Adrenal gland (tissue), 12 donors: ENCODE results near the gene FCGR3B. TPM values are rescaled to one million over a fixed set of nuclear protein-coding genes. Genes with fewer than 3 reads are reported as not detected.
"Not testable (repeated sequence)": the region's sequence is repeated elsewhere in the genome, so short reads cannot be mapped to it uniquely, and the experiment has no call there.

Experiments
- DNase-seq, 7 donors: peaks; one replicate each; pipeline ENCODE4 v3.0.0-alpha.2; 2019 to 2020
- H3K27ac ChIP-seq, 5 donors: fragments of 200-600 bp; sonication (generic) in 4 of 5; 1 replicate in 3 of 5; 2 replicates in 2 of 5; pipeline versions ENCODE4 v1.5.1 to v1.8.0; 2016 to 2020; ENCODE audit warnings: mild to moderate bottlenecking in 1 of 5
- H3K27me3 ChIP-seq: fragments of 200-600 bp; 2 replicates; pipeline ENCODE4 v1.8.0; 2021
- H3K36me3 ChIP-seq, 2 donors: fragments of 200-600 bp; replicated peaks in 1 of 2; 1 replicate in 1 of 2; 2 replicates in 1 of 2; pipeline versions ENCODE4 v1.5.1 to v1.8.0; 2018 to 2022
- H3K4me1 ChIP-seq, 2 donors: fragments of 200-600 bp; replicated peaks in 1 of 2; 1 replicate in 1 of 2; 2 replicates in 1 of 2; pipeline versions ENCODE4 v1.5.1 to v1.8.0; 2018 to 2021
- H3K4me3 ChIP-seq, 4 donors: fragments of 200-600 bp; sonication (generic) in 3 of 4; one replicate each; pipeline ENCODE4 v1.5.1; 2016 to 2018
- H3K9me3 ChIP-seq, 3 donors: fragments of 200-600 bp; sonication (generic) in 1 of 3; replicated peaks in 1 of 3; 1 replicate in 2 of 3; 2 replicates in 1 of 3; pipeline versions ENCODE4 v1.5.1 to v1.8.0; 2016 to 2021
- CTCF ChIP-seq, 6 experiments: fragments of 450-650 bp in 4 of 6; fragments of 200-600 bp in 2 of 6; sonication (generic) in 1 of 6; IDR thresholded peaks; 1 replicate in 5 of 6; 2 replicates in 1 of 6; pipeline versions ENCODE4 v1.5.1 to v1.8.0; 2016 to 2021; ENCODE audit warnings: antibody characterized with exemption in 6 of 6, mild to moderate bottlenecking in 2 of 6, moderate library complexity in 1 of 6
- WGBS, 4 donors: extraction: QIAGEN DNeasy Blood & Tissue Kit in 2 of 4; methylation state at CpG; one replicate each; pipeline versions ENCODE4 v1.1.5 to v1.1.7; 2013 to 2017; 5-methylcytosine and 5-hydroxymethylcytosine counted together
- intact Hi-C, 2 donors: fragments of 100-400 bp; cut with DNase I; formaldehyde crosslinking; loops; one replicate each; pipeline versions ENCODE4 v1.14.1 to v1.15.0; 2022 to 2023
- polyA plus RNA-seq, 3 donors: library from polyadenylated mRNA; stranded (reverse); fragments of 200-250 nt in 2 of 3; fragments of 350-450 nt in 1 of 3; fragmentation: Illumina TruSeq in 1 of 3; extraction: RNeasy Lipid Tissue Mini Kit (QIAGEN cat#74804) in 1 of 3; gene quantifications; one replicate each; pipeline ENCODE4 v1.2.3, GENCODE V29; 2013 to 2014
- total RNA-seq, 9 donors: library from RNA; depleted of rRNA in 4 of 9; stranded (reverse); fragments of >200 nt in 4 of 9; fragments of 120-200 nt in 1 of 9; fragmentation: NEBNext Ultra II Directional in 1 of 9; extraction: Animal tissue kit (Norgen Biotek cat#: 25700) in 1 of 9; gene quantifications; one replicate each; pipeline versions ENCODE4 v1.1.0 to v1.2.4, GENCODE V29; 2013 to 2023
- donor health status: healthy with polysubstance abuse.
- donor health status: Bipolar disorder and iron deficiency.
- donor health status: DM: yes; HTN: yes; CAD: no.
- donor health status: DM: no; HTN: no; CAD: no.
- donor health status: DM: no; HTN: no; CAD: no.
- donor health status: DM: yes; HTN: yes; CAD: no.

Gene FCGR3B
- total and polyA plus RNA-seq, 12 donors: 0.17 to 17.1 (median 5.8) TPM

- H3K4me3 ChIP-seq, DNase-seq, H3K4me1 ChIP-seq, H3K27ac ChIP-seq, intact Hi-C loops, H3K36me3 ChIP-seq, H3K9me3 ChIP-seq, H3K27me3 ChIP-seq: not testable (repeated sequence)
- TF ChIP-seq CTCF (IDR thresholded peaks at IDR 0.05): peak in 2 of 6 experiments; percentile 38 to 57
- WGBS, 4 donors: 13 to 41% (median 34%) methylated on average over 5 to 11 of the region's 13 CpGs
These were observed 16.8 kb upstream of the FCGR3B start for GRCh38 chr1:161647507-161648360.

- WGBS, 4 donors: 31 to 58% (median 35%) methylated on average over 1 of the region's 1 CpG
These were observed 13.9 kb upstream of the FCGR3B start for GRCh38 chr1:161644855-161645254.

GRCh38 chr1:161643481-161644208 is 12.7 kb upstream of the FCGR3B start:
- DNase-seq, H3K36me3 ChIP-seq, H3K27me3 ChIP-seq, H3K9me3 ChIP-seq, intact Hi-C loops, H3K4me1 ChIP-seq, H3K4me3 ChIP-seq: not testable (repeated sequence)
- H3K27ac ChIP-seq: peak overlapping the region in 1 of 5 donors; percentile 58
- WGBS, 4 donors: 56 to 81% (median 63%) methylated on average over 3 to 5 of the region's 5 CpGs

More at GRCh38 chr1:161644855-161645254, 13.9 kb upstream of the FCGR3B start:
- H3K9me3 ChIP-seq, H3K4me1 ChIP-seq, H3K4me3 ChIP-seq, intact Hi-C loops, H3K36me3 ChIP-seq, H3K27ac ChIP-seq, DNase-seq, H3K27me3 ChIP-seq: not testable (repeated sequence)

- H3K36me3 ChIP-seq, H3K27me3 ChIP-seq, H3K27ac ChIP-seq, DNase-seq, intact Hi-C loops, H3K4me3 ChIP-seq, H3K4me1 ChIP-seq, H3K9me3 ChIP-seq: not testable (repeated sequence)
- 75 to 100% (median 86%) methylated on average over 1 of the region's 1 CpG; no CpG with 5 or more reads in 1 of the 4 donors for WGBS, 4 donors
These were observed 11.7 kb upstream of the FCGR3B start for GRCh38 chr1:161642697-161643096.

GRCh38 chr1:161639203-161639602 is 8.2 kb upstream of the FCGR3B start:
- H3K9me3 ChIP-seq, DNase-seq, H3K36me3 ChIP-seq, H3K27me3 ChIP-seq, H3K4me1 ChIP-seq, H3K4me3 ChIP-seq, intact Hi-C loops, H3K27ac ChIP-seq: not testable (repeated sequence)
- 60 to 80% (median 74%) methylated on average over 1 to 2 of the region's 2 CpGs for WGBS, 4 donors

GRCh38 chr1:161638251-161638993 is 7.4 kb upstream of the FCGR3B start:
- H3K9me3 ChIP-seq, H3K36me3 ChIP-seq, H3K4me1 ChIP-seq, H3K27me3 ChIP-seq, DNase-seq, H3K27ac ChIP-seq, H3K4me3 ChIP-seq, intact Hi-C loops: not testable (repeated sequence)
- WGBS, 4 donors: 60 to 76% (median 67%) methylated on average over 1 to 5 of the region's 6 CpGs; no CpG with 5 or more reads in 1 of the 4 donors

- H3K36me3 ChIP-seq, DNase-seq, intact Hi-C loops, H3K27ac ChIP-seq, H3K4me3 ChIP-seq, H3K27me3 ChIP-seq, H3K4me1 ChIP-seq, H3K9me3 ChIP-seq: not testable (repeated sequence)
- 72 to 89% (median 81%) methylated on average over 3 of the region's 3 CpGs for WGBS, 4 donors
These were observed 6.0 kb upstream of the FCGR3B start for GRCh38 chr1:161636976-161637375.

GRCh38 chr1:161636189-161636782 is 5.3 kb upstream of the FCGR3B start:
- H3K9me3 ChIP-seq, H3K27me3 ChIP-seq, H3K36me3 ChIP-seq, H3K4me1 ChIP-seq, H3K4me3 ChIP-seq, H3K27ac ChIP-seq, DNase-seq, intact Hi-C loops: not testable (repeated sequence)
- WGBS, 4 donors: 40 to 80% (median 57%) methylated on average over 1 of the region's 1 CpG; no CpG with 5 or more reads in 1 of the 4 donors

- H3K9me3 ChIP-seq, H3K36me3 ChIP-seq, DNase-seq, H3K4me1 ChIP-seq, H3K27me3 ChIP-seq, intact Hi-C loops, H3K27ac ChIP-seq, H3K4me3 ChIP-seq: not testable (repeated sequence)
- 51 to 80% (median 71%) methylated on average over 1 to 2 of the region's 2 CpGs for WGBS, 4 donors
These were observed 4.0 kb upstream of the FCGR3B start for GRCh38 chr1:161634993-161635392.
